HK-2 (cell line): ENCODE measurements around the gene PIH1D2.
A peak's percentile ranks its signal among the peaks of the same experiment; 100 is the strongest.
"Not testable (repeated sequence)": the region's sequence is repeated elsewhere in the genome, so short reads cannot be mapped to it uniquely, and the experiment has no call there.

Experiments used
- DNase-seq: peaks from one replicate; pipeline ENCODE4 v3.0.0-alpha.2; 2018; ENCODE audit not compliant: unreplicated experiment

The PIH1D2 gene, protein sequence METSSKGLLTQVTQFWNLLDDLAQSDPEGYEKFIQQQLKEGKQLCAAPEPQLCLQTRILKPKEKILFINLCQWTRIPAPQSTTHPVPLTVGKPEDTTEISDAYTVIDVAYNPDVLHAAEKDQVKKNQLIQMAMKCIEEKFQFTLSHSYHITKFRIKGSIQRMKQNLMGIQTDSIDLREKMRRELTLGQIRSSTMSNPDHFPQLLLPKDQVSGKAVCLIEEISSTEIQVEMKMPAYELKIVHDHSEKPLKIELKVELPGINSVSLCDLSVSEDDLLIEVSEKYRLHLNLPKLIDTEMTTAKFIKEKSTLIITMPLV

DNA sequence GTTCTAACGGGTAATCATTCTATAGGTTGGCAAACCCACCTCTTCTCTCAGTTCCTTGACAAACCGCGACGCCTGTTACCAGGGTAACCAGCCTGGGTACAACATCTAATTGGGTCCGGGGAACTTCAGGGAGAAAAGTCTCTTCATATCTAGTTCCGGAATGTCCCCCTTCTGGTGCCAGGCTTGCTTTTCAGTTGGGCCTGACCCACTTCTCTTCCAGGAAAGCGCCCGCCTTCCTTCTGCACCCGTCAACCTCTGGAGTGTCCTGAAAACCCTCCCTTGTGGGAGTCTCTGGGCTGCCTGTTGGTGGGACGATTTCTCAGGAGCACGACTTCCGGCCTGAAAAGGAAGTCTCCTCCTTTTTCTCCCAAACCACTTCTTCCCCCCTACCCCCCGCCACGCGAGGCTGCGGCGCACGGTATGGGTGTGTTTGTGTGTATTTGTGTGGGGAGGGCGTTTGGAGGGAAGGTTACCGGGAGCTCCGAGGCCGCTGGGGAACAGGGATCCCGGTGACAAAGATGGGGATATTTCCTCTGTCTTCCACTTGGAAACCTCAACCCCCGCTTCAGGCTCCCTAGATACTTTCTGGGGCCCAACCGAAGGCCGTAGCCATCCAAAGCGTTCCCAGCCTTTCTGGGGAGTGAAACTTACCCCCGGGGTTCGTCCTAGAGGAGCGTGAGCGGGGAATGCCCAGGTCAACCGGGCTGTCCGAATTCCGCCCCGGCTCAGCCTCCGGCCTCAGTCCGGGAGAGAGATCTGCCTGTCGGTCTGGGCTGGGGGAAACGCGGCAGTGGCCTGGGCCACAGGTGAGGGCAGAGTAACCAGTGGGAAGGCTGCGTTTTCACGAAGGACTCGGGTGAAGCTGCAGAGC lies at the start of gene PIH1D2, which contains the start of gene NKAPD1:
PIH1D2 (minus strand) TSS at position 77 of the 871 bp plus-strand sequence. CDS start 843 bp downstream, outside the sequence.
NKAPD1 (plus strand) TSS at position 359 of the 871 bp plus-strand sequence. CDS start 1,276 bp downstream, outside the sequence.
- peak; percentile 66 for DNase-seq

GRCh38 chr11:112123129-112123528 lies 49.3 kb upstream of the PIH1D2 start:
- DNase-seq, result no peak

DNA sequence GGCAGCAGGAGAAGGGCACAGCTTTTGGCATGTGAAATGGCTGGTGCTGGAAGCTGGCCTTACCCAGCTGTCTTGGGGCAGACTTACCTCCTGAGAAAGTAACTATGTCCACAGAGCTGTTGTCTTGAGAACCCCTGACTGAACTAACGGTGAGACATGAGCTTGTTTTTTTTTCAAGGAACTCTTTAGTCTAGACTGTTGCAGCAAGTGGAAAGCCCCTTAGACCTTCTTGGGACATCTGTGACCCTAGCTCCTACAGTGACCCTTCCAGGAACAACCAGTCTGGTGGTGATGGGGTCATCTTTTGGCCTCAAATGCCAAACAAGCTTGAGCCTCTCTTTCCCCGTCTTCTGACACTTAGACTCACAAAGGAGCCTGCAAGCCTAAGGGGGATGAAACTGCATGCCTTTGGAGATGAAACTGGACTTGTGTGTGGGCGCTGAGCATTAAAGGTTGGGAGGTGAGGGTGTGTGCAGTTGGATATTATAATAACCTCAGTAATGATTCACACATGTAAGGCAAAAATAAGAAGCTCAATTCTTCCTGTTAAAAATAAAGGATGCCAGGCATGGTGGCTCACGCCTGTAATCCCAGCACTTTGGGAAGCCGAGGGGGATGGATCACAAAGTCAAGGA lies 48.3 kb upstream of the PIH1D2 start:
- no peak for DNase-seq

DNA sequence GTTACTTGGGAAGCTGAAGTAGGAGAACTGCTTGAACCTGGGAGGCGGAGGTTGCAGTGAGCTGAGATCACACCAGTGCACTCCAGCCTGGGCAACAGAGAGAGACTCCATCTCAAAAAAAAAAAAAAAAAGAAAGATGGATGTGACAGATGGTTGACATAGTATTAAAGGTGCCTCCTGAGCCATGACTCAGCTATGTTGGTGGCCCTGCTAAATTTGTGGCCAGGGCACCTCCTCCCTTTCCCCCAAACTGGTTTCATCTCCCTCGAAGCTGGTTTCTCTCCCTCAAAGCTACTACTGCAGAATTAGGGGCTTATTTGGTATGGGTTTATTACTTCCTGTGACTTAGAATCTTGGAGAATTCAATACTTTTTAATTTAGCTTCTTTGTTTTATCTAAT lies 44.4 kb upstream of the PIH1D2 start:
- DNase-seq, result no peak

DNA sequence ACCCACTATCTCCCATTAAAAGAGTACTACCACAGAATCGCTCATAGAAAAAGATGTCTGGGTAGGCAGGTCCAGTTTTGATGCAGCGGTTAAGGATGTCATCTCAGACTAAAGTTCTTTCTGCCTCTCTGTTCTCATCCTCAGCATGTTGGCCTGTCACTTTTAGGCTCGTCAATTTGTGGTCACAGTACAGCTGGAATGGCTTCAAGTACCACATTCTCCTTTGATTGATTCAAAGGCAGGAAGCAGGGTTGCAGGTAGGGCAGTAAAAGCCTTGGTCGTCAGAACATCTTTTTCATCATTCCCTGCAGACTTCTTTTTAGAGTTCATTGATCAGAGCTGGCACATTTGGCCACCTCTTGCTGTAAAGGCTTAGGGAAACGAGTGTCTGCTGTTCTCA lies 41.6 kb upstream of the PIH1D2 start:
- DNase-seq, result no peak

GRCh38 chr11:112114460-112114859 lies 40.6 kb upstream of the PIH1D2 start:
- no peak for DNase-seq

DNA sequence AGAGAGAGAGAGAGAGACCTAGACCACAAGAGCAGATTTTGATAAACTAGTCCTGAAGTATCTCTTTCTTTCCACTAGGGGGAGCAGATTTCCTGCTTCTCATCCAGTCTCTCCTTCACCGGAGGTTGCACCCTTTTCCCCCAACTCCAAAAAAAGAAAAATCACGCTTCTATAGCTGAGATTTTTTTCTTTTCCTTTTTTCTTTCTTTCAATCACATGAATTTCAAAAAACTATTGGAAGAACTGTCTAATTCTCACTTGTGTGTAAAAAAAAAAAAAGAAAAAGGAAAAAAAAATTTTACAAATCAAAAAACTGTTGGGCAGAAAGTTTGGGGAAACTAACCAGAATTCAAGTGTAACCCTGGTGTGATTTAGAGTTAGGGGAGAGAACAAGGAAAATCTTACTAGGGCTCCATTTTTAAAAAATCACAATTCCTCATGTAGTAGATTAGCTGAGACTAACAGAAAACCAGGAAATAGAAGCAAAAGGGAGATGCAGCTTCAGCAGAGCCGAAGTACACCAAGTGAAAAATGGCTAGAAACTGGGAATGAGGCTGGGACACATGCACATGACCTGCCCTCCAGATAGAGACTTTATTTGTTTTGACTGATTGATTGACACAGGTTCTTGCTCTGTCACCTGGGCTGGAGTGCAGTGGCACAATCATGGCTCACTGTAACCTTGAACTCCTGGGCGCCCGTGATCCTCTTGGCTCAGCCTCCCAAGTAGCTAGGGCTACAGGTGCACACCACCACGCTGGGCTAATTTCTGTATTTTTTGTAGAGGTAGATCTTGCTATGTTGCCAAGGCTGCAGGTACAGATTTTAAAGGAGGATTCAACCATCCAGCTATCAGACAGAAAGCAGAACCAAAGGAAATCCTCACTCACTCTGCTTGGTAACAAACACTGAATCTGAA lies 40.0 kb upstream of the PIH1D2 start:
- no peak for DNase-seq

GRCh38 chr11:112106070-112106469 lies 32.3 kb upstream of the PIH1D2 start:
- peak; percentile 11 for DNase-seq

DNA sequence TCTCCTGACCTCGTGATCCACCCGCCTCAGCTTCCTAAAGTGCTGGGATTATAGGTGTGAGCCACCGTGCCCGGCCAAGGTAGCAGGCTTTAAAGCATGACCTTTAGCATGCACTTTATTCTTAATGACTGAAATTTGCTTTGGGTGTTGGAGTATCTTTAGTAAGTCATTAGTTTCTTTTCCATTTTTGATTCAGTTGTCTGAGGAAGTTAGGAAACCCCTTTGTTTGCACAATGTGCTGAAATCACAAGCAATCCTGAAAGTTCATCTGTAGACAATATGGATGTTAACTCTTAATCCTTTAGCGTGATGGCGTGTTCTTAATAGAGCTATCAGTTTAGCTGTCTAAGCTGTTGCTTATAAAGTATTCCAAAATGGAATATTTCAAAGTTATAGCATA lies 29.6 kb upstream of the PIH1D2 start:
- DNase-seq, result no peak

- no peak for DNase-seq
Observed at GRCh38 chr11:112100462-112100861, 26.6 kb upstream of the PIH1D2 start.

- DNase-seq, result no peak
Observed at GRCh38 chr11:112097734-112098528, 24.1 kb upstream of the PIH1D2 start.

DNA sequence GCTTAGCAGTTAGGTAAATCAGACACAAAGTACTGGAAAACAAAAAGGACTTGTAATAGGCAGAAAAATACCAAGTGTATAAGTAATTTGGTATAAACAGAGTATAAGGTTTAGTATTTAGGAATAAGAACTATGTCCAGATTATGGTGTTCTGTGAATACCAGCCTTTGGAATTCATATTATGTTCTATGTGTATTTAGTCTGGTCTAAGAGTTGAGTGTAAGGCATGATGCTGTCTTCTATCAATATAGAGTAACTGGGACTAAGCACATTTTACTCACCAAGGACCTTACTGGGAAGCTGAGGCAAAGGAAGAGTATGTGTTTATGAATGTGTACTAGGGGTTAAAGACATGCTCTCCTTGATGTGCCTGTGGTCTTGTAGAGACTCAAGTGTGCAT lies 22.4 kb upstream of the PIH1D2 start:
- no peak for DNase-seq

GRCh38 chr11:112095302-112095701 lies 21.5 kb upstream of the PIH1D2 start:
- DNase-seq, result not testable (repeated sequence)

DNA sequence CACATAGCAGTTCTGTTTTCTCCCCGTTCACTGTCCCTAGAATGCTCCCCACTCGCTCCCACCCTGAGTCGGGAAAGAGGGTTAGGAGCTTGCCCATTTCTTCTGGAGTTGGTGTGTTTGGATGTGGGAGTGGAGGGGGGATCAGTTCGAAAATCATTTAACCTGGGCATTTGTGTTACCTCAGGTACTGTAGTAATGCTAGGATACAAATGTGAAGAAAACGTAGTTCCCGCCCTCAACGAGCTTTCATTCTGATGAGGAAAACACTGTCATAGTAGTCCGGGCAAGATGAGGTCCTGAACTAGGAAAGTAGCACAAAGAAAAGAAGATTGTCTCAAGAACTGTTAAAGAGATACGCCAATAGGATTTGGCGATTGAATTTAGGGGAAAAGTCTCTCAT lies 13.4 kb upstream of the PIH1D2 start:
- DNase-seq, result no peak

DNA sequence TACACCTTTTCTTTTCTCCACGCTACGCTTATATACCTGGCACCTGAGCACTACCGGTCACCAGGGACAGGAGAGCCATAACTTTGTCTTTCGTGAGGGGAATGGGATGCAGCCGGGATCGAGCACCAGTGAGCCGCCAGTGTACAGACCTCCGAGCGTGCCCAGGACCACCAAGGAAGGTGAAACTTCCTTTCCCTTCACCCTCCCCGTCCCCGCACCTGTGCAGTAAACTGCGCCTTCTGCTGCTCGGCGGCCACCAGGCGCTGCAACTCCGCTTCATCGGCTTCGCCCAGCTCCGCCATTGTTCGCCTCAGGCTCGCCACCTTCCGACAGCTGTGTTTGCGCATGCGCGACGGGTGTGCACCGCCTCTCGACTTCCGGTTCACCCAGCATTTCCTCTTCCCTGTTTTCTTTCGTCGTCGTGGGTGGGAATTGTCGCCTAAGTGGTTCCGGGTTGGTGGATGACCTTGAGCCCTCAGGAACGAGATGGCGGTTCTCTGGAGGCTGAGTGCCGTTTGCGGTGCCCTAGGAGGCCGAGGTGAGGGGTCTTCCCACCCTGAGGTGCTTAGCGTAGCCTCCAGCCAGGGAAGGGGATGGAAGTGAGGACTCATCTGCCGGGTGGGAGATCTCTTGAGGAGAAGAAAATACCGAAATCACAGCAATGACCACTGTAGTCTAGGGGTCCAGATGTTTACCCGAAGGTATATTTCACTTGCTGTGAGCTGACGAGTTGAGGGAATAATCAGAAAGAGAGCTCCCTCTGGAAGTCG lies 12.8 kb upstream of the PIH1D2 start, which contains the start of the genes SDHD and TIMM8B:
SDHD (plus strand) TSS at position 452 of the 770 bp plus-strand sequence; CDS start at position 487, 35 bp downstream.
TIMM8B (minus strand) TSS at position 335 of the 770 bp plus-strand sequence; CDS start at position 302, 33 bp downstream.
- DNase-seq, result peak; percentile 91

DNA sequence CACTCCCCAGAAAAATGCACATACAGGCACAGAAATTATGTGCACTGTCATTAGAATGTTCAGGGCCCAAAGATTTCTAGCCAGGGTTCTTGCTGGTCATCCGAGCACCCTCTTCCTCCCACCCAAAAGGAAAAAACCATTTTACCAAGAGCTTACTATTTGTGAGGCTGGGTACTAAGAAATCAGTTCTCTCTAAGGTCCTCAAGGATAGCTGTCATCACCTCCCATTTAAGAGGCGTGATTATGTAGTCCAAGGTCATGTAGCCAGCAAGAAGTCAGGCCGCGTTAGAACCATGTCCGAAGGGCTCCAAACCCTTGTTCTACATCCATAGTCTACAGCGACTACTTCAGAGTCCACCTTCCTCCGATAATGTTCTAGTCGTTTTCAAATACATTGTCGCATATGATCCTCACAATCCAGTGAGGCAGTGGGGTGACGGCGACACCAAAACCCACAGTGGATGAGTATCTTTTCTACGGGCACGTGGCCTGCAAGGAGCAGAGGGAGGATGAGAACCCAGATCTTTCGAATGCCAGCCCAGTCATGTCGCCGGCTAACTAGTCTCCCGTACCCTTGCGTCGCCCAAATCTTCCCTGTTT lies 12.1 kb upstream of the PIH1D2 start:
- peak; percentile 30 for DNase-seq

- DNase-seq, result peak; percentile 15
Observed at GRCh38 chr11:112082729-112083128, 8.9 kb upstream of the PIH1D2 start.

DNA sequence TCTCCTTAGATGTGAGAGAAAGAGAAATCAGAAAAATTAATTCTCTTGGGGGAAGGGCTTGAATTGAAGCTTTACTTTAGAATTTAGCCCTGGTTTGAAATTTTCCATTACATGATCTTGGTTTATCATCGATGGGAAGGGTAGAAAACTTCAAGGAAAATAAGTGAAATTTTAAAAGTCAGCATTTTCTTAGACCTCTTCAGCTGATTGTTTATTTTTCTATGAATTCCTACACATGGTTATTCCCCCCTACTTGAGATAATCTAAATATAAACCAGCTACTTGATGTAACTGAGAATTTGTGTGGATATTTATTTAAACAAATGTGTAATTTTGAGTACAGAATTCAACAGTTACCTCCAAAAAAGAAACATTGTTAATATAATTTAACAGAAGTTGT lies 10.9 kb downstream of the PIH1D2 start:
- no peak for DNase-seq

DNA sequence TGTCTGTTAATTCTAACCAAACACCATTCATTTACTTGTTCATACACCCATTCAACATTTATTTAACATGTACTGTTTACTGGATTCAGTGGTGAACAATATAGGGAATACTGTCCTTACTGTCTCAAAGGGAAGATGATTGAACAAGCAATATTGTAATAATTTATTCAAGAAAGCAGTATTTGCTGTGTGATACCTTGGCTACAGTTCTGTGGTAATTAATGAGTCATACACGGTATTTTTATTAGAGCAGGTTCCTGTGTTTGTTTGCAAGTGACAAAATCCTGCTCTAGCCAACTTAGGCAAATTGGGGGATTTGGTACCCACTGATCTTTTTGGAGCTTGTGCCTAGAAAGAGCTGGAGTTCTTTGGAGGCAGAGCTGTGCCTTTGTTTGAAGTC lies 15.7 kb downstream of the PIH1D2 start:
- no peak for DNase-seq
